Activated CD4-positive, CD25-positive, alpha-beta regulatory T cell treated with anti-CD3 and anti-CD28 coated beads, Interleukin-2, amount 50 U/mL, for 72 hours (primary cell): ENCODE results near the gene KANK3.
"Not testable (repeated sequence)": the region's sequence is repeated elsewhere in the genome, so short reads cannot be mapped to it uniquely, and the experiment has no call there.

ENCODE experiments used
- DNase-seq: peaks from one replicate; pipeline ENCODE4 v3.0.0; 2021

KANK3 gene

GRCh38 chr19:8370176-8371010, 27.3 kb upstream of the KANK3 start:
- DNase-seq = no peak

- no peak for DNase-seq
Observed at GRCh38 chr19:8367327-8368001, 24.4 kb upstream of the KANK3 start.

DNA sequence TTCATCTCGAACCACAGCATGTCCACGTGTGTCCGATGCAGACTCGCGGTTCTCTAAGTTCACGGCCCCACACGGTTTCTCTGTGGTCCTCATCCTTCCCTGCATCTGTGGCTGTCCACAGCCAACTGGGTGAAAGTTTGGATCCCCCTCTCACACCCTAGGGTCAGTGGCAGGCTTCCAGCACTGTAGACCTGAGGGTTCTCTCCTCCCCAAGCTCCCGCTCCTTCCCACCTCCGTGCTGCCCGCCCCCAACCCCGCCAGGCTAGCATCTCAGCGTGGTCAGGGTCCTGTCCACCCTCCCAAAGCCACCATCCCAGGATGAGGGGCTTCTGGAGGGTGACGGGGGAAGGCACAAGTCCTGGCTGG, 23.9 kb upstream of the KANK3 start:
- DNase-seq = no peak

GRCh38 chr19:8366121-8366581, 23.1 kb upstream of the KANK3 start:
- no peak for DNase-seq

DNA sequence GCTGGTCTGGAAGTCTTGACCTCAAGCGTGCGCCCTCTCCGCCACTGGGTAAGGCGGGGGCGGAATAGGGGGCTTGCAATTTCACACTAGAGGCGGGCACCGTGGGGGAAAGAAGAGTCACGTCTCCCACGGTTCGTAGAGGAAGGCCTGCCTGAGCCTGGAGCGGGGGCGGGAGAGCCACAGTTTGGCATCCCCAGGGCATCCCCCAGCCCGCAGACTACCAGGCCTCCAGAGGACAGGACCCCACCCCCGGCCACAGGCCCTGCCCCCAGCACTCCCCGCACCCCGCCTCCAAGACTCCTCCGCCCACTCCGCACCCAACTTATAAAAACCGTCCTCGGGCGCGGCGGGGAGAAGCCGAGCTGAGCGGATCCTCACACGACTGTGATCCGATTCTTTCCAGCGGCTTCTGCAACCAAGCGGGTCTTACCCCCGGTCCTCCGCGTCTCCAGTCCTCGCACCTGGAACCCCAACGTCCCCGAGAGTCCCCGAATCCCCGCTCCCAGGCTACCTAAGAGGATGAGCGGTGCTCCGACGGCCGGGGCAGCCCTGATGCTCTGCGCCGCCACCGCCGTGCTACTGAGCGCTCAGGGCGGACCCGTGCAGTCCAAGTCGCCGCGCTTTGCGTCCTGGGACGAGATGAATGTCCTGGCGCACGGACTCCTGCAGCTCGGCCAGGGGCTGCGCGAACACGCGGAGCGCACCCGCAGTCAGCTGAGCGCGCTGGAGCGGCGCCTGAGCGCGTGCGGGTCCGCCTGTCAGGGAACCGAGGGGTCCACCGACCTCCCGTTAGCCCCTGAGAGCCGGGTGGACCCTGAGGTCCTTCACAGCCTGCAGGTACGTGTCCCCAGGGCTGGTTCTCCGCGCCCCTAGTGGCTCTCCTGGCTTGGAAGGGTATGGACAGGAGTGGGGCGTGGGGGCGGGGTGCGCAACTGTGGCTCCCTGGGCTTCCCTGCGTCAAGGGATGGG, 21.0 kb upstream of the KANK3 start, which contains the start of gene ANGPTL4:
TSS of gene ANGPTL4 (plus strand) at position 353 of the 969 bp plus-strand sequence. CDS start at position 520, 167 bp downstream.
- DNase-seq = peak; percentile 42

DNA sequence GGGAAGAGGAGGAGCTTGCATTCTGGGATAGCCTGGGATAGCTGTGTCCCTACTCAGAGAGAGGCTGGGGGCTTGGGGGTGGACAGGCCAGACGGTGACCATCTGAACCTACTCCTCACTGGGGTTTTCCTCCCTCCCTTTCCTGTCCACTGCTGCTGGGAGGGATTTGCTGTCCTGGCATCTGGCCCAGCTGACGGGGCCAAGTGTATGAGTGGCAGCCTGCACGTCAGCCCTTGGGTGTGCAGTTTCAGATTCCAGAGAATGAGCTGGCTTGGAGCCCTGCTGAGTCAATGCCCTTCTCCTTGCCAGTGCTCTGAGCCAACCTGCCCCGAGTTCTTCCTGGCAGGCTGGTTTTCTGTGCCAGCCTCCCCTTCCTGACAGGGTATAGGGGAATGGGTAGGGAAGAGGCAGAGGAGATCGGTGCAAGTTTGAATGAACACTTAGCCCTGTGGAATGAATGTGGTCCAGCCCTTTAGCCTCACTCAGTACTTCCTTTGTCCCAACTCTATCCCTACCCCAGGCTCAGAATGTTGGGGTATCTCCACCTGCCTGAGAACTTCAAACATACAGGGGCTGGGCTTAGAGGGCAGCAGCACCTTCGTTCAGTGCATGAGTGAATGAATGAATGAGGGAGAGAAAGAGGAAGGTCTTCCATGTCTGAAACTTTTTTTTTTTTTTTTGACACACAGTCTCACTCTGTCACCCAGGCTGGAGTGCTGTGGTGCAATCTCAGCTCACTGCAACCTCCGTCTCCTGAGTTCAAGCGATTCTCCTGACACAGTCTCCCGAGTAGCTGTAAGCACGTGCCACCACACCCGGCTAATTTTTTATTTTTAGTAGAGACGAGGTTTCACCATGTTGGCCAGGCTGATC, 19.1 kb upstream of the KANK3 start:
- DNase-seq = no peak

GRCh38 chr19:8360196-8360595, 17.1 kb upstream of the KANK3 start:
- DNase-seq = no peak

DNA sequence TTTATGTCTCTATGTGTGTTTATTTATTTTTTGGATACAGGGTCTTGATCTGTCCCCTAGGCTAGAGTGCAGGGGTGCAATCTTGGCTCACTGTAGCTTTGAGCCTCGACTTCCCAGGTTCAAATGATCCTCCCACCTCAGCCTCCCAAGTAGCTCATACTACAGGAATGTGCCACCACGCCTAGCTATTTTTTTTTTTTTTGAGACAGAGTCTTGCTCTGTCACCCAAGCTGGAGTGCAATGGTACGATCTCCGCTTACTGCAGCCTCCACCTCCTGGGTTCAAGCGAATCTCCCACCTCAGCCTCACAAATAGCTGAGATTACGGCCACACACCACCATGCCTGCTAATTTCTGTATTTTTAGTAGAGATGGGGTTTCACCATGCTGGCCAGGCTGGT, 15.9 kb upstream of the KANK3 start:
- no peak for DNase-seq

DNA sequence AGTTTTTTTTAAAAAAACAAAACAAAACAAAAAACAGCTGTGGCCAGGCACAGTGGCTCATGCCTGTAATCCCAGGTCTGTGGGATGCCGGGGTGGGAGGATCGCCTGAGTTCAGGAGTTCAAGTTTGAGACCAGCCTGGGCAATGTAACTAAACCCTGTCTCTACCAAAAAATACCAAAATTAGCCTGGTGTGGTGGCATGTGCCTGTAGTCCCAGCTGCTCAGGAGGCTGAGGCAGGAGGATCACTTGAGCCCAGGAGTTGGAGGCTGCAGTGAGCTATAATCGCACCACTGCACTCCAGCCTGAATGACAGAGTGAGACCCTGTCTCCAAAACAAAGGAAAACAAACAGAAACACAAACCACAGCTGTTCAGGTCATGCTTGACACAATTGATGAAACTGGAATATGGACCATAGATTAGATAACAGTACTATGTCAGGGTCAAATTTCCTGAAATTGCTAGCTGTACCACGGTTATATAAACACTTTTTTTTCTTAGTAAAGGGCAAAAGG, 14.0 kb upstream of the KANK3 start:
- DNase-seq = no peak

DNA sequence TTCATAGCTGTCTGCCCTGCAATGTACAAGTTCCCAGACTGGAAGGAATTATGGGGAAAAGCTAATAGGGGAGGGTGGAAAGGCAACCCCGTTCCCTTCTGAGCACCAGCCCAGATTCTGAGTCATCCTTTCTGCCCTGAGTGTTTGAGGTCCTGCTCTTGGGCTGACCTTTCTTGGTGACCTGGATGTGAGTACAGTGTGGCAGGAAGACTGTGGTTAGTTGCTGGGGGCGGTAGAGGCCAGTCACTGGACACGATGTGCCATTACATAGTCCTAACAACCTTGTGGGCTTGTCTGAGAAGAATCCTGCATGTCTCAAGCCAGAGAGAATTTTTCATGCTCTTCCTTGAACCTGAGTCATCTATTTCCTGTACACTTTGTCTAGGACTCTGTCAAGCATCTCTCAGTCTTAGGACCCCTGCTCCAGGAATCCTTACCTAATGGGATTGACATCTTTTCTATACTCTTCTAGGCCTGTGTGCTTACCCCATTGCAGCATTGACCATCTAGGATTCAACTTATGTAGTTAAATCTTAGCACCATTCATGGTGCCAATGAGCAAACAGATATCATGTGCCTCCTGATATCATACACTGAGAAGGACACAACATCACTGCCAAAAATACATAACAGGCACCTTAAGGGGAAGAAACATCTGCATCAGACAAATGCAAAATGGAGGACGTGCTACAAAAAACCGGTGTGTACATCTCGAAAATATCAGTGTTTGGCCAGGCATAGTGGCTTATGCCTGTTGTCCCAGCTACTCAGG, 12.8 kb upstream of the KANK3 start:
- no peak for DNase-seq

DNA sequence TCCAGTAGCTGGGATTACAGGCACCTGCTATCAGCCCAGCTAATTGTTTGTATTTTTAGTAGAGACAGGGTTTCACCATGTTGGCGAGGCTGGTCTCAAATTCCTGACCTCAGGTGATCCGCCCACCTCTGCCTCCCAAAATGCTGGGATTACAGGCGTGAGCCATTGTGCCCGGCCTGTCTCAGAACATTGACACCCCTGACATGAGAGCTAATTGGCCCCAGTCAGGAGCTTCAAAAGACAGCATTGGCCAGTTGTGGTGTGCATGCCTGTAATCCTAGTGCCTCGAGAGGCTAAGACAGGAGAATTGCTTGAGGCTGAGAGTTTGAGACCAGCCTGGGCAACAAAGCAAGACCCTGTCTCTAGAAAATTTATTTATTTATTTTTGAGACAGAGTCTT, 9.8 kb upstream of the KANK3 start:
- DNase-seq = not testable (repeated sequence)

DNA sequence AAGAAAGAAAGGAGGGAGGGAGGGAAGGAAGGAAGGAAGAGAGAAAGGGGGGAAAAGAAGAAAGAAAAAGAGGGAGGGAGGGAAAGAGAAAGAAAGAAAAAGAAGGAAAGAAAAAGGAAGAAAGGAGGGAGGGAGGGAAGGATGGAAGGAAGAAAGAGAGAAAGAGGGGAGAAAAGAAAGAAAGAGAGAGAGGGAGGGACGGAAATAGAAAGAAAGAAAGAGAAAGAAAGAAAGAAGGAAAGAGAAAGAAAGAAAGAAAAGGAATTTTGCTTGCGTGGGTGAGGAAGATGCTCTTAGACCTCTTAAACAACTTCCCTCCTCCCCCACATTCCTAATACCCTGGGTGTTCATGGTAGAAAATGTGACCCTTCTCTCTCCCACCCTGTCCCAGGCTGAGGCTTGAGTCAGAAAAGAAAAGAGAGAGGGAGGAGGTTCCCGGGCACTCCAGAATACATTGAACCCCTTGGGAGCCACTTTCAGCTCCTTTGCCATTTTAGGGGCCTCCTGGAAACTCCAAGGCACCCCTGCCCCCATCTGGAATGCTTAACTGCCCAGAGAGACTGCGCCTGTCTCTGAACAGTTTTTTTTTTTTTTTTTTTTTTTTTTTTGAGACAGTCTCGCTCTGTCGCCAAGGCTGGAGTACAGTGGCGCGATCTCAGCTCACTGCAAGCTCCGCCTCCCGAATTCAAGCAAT, 9.2 kb upstream of the KANK3 start:
- no peak for DNase-seq

DNA sequence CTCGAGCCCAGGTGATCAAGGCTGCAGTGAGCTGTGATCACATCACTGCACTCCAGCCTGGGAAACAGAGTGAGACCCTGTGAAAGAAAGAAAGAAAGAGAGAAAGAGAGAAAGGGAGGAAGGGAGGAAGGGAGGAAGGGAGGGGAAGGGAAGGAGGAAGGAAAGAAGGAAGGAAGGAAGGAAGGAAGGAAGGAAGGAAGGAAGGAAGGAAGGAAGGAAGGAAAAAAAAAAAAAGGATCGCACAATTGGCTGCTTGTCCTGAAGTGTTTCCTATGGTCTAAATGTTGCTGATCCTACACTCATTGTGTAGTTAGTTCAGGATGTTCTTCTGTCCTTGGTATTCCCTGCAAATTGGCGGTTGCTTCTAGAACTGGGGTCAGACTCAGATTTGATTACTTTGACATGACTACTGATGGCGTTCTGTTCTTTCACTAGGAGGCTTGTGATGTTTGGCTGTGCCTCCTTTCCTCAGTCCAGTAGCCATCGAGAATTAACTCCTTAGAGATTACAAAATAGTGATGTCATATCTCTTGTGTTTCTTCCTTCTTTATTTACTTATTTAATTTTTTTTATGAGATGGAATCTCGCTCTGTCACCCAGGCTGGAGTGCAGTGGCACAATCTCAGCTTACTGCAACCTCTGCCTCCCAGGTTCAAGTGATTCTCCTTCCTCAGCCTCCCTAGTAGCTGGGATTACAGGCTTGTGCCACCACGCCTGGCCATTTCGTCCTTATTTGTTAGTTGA, 6.7 kb upstream of the KANK3 start:
- not testable (repeated sequence) for DNase-seq

DNA sequence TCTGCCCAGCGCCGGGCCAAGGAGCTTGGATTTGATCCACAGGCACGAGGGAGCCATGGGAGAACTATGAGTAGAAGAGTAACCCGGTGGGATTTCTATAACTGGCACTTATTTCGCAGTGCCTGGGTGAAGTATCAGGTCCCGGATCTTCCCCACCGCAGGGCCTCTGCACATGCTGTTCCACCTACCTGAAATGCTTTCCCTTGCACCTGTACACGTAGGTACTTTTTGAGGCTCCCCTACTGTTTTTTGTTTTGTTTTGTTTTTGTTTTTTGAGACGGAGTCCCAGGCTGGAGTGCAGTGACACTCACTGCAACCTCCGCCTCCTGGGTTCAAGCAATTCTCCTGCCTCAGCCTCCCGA, 402 bp upstream of the KANK3 start:
- DNase-seq = no peak

DNA sequence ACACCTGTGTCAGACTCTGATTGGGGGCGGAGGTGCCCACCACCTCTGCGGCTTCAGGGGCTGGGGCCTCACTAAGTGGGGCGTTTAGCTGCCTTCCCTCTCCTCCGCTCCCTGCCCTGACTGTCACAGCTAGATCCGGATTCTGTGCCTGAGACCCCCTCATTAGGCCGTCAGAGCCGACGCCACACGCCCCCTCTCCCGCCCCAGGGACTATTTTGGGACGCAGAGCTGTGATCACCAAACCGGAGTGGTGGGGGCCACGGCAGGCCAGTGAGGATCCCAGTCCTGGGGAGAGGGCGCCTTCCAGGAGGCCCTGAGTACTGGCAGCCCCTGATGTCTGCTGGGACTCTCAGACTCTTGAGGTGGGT, 762 bp downstream of the KANK3 start:
- DNase-seq = no peak

DNA sequence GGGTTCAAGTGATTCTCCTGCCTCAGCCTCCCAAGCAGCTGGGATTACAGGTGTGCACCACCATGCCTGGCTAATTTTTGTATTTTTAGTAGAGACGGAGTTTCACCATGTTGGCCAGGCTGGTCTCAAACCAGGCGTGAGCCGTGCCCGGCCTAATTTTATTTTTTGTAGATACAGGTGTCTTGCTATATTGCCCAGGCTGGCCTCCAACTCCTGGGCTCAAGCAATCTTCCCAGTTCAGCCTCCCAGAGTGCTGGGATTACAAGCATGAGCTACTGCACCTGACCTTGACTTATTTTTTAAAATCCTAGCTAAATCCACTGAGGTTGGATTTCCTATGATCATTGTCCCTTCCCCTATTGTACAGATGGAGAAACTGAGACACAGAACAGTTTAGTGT, 1.6 kb downstream of the KANK3 start:
- DNase-seq = not testable (repeated sequence)

GRCh38 chr19:8340341-8341096, 2.5 kb downstream of the KANK3 start:
- no peak for DNase-seq

GRCh38 chr19:8338835-8339234, 4.2 kb downstream of the KANK3 start:
- no peak for DNase-seq

DNA sequence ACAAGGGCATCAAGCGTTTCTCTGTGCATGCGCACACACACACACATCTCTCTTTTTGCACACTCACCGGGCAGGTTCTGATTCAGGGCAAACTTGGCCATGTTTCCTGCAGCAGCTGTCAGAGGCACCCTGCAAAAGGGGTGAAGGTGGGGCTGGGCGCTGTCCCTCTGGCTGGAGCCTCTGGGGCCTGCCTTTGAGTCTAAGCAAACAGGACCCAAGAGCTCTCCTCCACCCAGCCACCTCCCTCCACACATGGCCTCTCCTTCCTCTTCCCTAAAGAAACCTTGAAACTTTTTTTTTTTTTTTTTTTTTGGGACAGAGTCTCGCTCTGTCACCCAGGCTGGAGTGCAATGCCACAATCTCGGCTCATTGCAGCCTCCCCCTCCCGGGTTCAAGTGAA, 5.3 kb downstream of the KANK3 start:
- DNase-seq = no peak
